GM12873 (cell line): ENCODE measurements around the gene ANKRD49.

Experiments used
- TF ChIP-seq, protein P1 (sequence below): IDR thresholded peaks from 2 replicates; pipeline ENCODE4 v1.5.1; 2012; ENCODE audit warnings: low read depth, mild to moderate bottlenecking, moderate library complexity, low read length, control low read depth; ENCODE audit not compliant: insufficient read depth; ENCODE audit errors: missing control alignments

The ANKRD49 gene, protein sequence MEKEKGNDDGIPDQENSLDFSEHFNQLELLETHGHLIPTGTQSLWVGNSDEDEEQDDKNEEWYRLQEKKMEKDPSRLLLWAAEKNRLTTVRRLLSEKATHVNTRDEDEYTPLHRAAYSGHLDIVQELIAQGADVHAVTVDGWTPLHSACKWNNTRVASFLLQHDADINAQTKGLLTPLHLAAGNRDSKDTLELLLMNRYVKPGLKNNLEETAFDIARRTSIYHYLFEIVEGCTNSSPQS

DNA sequence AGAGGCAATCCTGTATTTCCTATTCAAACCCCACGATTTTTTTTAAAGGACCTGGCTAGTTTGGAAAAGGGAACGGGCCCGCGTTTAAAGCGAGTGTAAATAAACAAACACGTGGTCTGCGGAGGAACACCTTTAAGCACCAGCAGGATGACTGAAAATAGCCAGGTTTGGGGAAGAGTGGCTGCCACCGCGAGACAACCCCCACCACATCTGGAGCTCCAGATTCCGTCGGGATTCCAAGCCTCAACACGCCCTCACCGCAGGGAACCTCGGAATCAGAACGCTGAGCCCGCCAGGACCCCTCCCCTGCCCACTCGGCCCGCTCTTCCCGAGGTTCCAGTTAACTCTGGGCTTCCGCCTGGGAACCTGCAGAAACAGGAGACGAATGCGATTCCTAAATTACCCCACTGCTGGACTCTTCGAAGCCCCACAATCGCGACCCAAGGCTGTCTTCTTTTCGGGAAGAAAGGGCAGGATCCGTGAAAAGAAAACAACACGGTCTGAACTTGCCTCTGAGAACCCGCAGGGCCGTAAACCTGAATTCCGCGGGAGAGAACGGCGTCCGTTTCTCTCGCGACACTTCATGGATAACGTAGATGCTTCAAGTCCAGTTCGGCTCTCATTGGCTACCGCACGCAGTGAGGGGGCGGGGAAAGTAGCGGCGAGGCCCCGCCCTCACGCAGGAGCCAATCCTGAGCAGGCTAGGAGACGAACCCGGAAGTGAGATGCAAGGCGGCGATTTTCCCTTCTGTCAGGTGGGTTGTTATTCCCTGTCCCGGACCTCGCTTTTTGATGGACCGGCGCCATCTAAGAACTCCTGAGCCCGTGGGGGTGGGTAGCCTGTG lies at the start of gene ANKRD49, which contains the start of gene MRE11:
TSS of gene ANKRD49 (plus strand) at position 704 of the 845 bp plus-strand sequence. CDS start 2,710 bp downstream, outside the sequence.
TSS of gene MRE11 (minus strand) at position 564 of the 845 bp plus-strand sequence. CDS start 1,043 bp downstream, outside the sequence.
- TF ChIP-seq, protein P1, sequence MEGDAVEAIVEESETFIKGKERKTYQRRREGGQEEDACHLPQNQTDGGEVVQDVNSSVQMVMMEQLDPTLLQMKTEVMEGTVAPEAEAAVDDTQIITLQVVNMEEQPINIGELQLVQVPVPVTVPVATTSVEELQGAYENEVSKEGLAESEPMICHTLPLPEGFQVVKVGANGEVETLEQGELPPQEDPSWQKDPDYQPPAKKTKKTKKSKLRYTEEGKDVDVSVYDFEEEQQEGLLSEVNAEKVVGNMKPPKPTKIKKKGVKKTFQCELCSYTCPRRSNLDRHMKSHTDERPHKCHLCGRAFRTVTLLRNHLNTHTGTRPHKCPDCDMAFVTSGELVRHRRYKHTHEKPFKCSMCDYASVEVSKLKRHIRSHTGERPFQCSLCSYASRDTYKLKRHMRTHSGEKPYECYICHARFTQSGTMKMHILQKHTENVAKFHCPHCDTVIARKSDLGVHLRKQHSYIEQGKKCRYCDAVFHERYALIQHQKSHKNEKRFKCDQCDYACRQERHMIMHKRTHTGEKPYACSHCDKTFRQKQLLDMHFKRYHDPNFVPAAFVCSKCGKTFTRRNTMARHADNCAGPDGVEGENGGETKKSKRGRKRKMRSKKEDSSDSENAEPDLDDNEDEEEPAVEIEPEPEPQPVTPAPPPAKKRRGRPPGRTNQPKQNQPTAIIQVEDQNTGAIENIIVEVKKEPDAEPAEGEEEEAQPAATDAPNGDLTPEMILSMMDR, result no peak

DNA sequence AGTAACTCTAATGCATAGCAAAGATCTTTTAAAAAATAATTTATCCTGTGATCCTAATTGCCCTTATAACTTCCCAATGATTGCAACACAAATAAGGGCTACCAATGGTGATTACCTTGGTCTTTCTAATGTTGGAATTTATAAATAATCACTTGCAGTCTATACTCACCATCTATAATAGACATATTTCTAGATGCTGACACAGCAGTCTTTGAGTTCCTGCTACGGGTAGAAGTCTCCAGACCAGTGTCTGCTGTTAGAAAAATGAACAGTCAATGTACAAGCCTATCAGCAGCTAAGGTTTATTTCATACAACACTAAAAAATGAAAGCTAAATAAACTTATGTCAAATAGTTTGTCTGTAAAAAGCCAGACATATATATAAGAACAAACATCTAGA lies 48.1 kb upstream of the ANKRD49 start:
- TF ChIP-seq, protein P1, result no peak

DNA sequence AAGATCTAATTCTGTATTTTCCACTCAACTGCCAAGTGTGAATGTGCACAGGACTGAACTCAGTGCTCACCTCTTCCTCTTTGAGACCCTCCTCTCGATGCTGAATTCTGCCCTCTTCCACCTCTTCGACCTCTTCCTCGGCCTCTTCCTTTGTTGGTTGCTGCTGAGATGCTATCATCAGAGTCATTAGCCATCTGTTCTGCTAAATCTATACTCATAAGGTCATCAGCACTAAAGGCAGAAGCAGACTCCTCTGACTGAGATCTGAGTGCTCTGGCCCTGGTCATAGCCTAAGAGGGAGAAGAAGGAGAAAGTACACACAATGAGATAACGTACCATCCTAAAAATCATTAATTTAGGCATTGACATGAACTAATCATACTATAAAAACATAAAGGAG lies 46.6 kb upstream of the ANKRD49 start:
- TF ChIP-seq, protein P1, result no peak

DNA sequence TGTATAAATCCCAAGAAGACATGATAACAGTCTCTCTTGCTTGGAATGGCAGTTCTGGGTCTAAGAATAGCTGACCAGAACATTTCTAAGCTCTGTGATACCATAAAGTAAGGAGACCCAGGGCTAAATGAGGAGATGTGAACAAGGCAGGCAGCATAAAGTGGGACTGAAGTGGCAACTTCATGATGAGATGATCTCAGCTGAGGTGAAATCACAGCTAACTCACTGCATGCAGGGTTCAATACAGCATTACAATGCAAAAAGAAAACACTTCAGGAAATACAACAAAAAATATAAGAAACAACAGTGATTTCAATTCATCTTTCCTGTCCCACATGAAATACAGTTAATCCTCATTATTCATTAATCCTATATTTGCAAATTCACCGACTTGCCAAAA lies 44.8 kb upstream of the ANKRD49 start:
- TF ChIP-seq, protein P1, result no peak

DNA sequence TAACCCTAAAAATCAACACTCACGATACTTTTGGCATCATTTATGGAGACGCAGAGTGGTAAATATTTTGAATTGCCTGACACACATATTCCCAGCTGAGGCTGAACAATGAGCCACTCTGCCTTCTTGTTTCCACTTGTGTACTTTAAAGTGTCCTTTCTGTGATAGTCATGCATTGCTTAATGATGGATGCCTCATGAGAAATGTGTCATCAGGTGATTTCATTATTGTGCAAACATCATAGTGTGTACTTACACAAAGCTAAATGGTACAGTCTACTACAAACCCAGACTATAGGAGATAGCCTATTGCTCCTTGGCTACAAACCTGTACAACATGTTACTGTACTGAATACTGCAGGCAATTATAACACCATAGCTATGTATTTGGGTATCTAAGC lies 44.3 kb upstream of the ANKRD49 start:
- TF ChIP-seq, protein P1, result no peak

DNA sequence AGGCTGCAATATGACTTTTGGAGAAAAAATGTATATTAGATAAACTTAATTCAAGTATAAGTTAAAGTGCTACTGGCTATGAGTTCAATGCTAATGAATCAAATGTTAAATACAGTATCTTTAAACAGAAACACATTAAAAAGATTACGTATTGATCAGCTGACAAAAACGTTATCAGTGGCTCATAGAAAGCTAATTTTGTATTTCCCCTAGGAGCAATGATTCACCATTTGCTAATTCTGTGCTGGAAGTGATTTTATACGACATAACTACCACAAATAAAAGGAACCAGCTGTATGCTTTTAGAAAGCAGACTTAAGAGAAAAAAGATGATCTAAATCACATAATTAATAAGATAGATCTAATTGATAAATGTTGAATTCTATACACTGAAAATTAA lies 43.7 kb upstream of the ANKRD49 start:
- TF ChIP-seq, protein P1, result no peak

DNA sequence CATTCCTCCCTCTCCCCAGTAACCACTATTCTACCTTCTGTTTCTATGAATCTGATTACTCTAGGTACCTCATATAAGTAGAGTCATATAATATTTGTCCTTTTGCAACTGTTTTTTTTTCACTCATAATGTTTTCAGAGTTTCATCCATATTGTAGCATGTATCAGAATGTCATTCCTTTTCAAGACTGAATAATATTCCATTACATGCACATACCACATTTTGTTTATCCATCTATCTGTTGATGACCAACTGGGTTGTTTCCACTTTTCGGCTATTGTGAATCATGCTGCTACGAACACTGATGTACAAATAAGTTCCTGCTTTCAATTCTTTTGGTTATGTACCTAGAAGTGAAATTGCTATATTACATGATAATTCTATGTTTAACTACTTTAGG lies 40.8 kb upstream of the ANKRD49 start:
- TF ChIP-seq, protein P1, result no peak
